HT1080 (cell line): ENCODE data around the gene TFIP11. TPM values are rescaled to one million over a fixed set of nuclear protein-coding genes. Genes with fewer than 3 reads are reported as not detected.

ENCODE experiments used
- DNase-seq: peaks from one replicate; pipeline ENCODE4 v3.0.0-alpha.2; 2015; ENCODE audit warnings: low read depth
- total RNA-seq: library from RNA; depleted of rRNA; stranded (reverse); fragments of >200 nt; shearing (Covaris generic); gene quantifications from 2 replicates; pipeline ENCODE4 v1.2.3, GENCODE V29; 2014

Gene TFIP11
- total RNA-seq, 1 experiment from 2014 or later, result 44.7 TPM

- no peak for DNase-seq
Observed at GRCh38 chr22:26508148-26508547, 4.1 kb downstream of the TFIP11 start.

- no peak for DNase-seq
Observed at GRCh38 chr22:26503758-26504157, 8.5 kb downstream of the TFIP11 start.

- peak; percentile 81 for DNase-seq
Observed at GRCh38 chr22:26502688-26503561, 9.3 kb downstream of the TFIP11 start.

GRCh38 chr22:26501996-26502395, 10.3 kb downstream of the TFIP11 start:
- DNase-seq, result no peak

- DNase-seq, result no peak
Observed at GRCh38 chr22:26499188-26499703, 13.0 kb downstream of the TFIP11 start.

GRCh38 chr22:26496456-26496855, 15.8 kb downstream of the TFIP11 start:
- DNase-seq, result no peak

GRCh38 chr22:26494506-26494905, 17.8 kb downstream of the TFIP11 start:
- no peak for DNase-seq

GRCh38 chr22:26492220-26492619, 20.1 kb downstream of the TFIP11 start:
- DNase-seq, result no peak

- DNase-seq, result peak; percentile 49
Observed at GRCh38 chr22:26489447-26490036, 22.7 kb downstream of the TFIP11 start.

- DNase-seq, result no peak
Observed at GRCh38 chr22:26487996-26488395, 24.3 kb downstream of the TFIP11 start.

GRCh38 chr22:26486394-26486793, 25.9 kb downstream of the TFIP11 start:
- DNase-seq, result no peak

GRCh38 chr22:26485806-26486390, 26.4 kb downstream of the TFIP11 start:
- no peak for DNase-seq

GRCh38 chr22:26485013-26485412, 27.3 kb downstream of the TFIP11 start:
- no peak for DNase-seq

- no peak for DNase-seq
Observed at GRCh38 chr22:26484360-26484706, 27.9 kb downstream of the TFIP11 start.

- DNase-seq, result peak; percentile 81
Observed at GRCh38 chr22:26483439-26484359, 28.6 kb downstream of the TFIP11 start, which contains the start of the genes HPS4 and SRRD. HPS4 (minus strand) TSS chr22:26483783; CDS start chr22:26481762, 2,021 bp downstream. SRRD (plus strand) TSS chr22:26483877; CDS start chr22:26483891, 14 bp downstream.

- no peak for DNase-seq
Observed at GRCh38 chr22:26483043-26483438, 29.2 kb downstream of the TFIP11 start.

GRCh38 chr22:26482161-26482560, 30.1 kb downstream of the TFIP11 start:
- no peak for DNase-seq

- no peak for DNase-seq
Observed at GRCh38 chr22:26481694-26482093, 30.6 kb downstream of the TFIP11 start.

GRCh38 chr22:26481112-26481693, 31.1 kb downstream of the TFIP11 start:
- DNase-seq, result no peak

- no peak for DNase-seq
Observed at GRCh38 chr22:26480611-26480932, 31.7 kb downstream of the TFIP11 start.
